ENCODE measurements around the gene SND1.

GRCh38 chr7:127638197-127638596 is 13.8 kb upstream of the SND1 start:
- TF ChIP-seq CTCF (IDR thresholded peaks at IDR 0.05) (no peak), POLR2A (IDR thresholded peaks at IDR 0.05) (no peak)
